Activated CD4-positive, alpha-beta T cell treated with anti-CD3 and anti-CD28 coated beads, Interleukin-2, amount 10 ng/mL, durations not matched to agents 24 days and 14 days (primary cell): Measurements from ENCODE around the gene DTX3L. TPM values are rescaled to one million over a fixed set of nuclear protein-coding genes. Genes with fewer than 3 reads are reported as not detected.

Experiments
- total RNA-seq: library from RNA; stranded (reverse); gene quantifications from 2 replicates; pipeline ENCODE4 v1.2.3, GENCODE V29; 2022

Gene DTX3L
- total RNA-seq, 1 donor from 2014 or later = 39.8 TPM

Other genes with a start within 250 kb of the DTX3L start
- gene CSTA, start 239.1 kb upstream of the DTX3L start, total RNA-seq = not detected in 2 replicates
- gene MIX23, start 181.1 kb upstream of the DTX3L start, total RNA-seq = 119 and 126 TPM in 2 replicates
- gene FAM162A, start 180.2 kb upstream of the DTX3L start, total RNA-seq = 77.8 and 84.9 TPM in 2 replicates
- gene WDR5B, start 148.3 kb upstream of the DTX3L start, total RNA-seq = 4.8 and 4.9 TPM in 2 replicates
- 78.4 and 79.4 TPM in 2 replicates for gene KPNA1, start 49.4 kb upstream of the DTX3L start, total RNA-seq
- 45.7 and 47.9 TPM in 2 replicates for gene PARP9, start within 50 bp of the DTX3L start, total RNA-seq
- 10.8 and 12.1 TPM in 2 replicates for gene PARP15, start 13.3 kb downstream of the DTX3L start, total RNA-seq
- gene PARP14, start 116.5 kb downstream of the DTX3L start, total RNA-seq = 64.6 and 65.6 TPM in 2 replicates
- 7.5 and 8.7 TPM in 2 replicates for gene HSPBAP1, start 229.5 kb downstream of the DTX3L start, total RNA-seq
- 1.4 and 1.5 TPM in 2 replicates for gene SLC49A4, start 230.7 kb downstream of the DTX3L start, total RNA-seq